GM21619 (cell line): ENCODE results near the gene ZC3H12C.
"Not testable (repeated sequence)": the region's sequence is repeated elsewhere in the genome, so short reads cannot be mapped to it uniquely, and the experiment has no call there.

Source experiments
- ATAC-seq: cut with Tn5 transposase; IDR thresholded peaks from one replicate; pipeline ENCODE4 v1.9.1; 2021; ENCODE audit not compliant: unreplicated experiment

Gene ZC3H12C

GRCh38 chr11:110092515-110093406 is at the start of gene ZC3H12C:
Gene ZC3H12C (plus strand): TSS chr11:110093392. CDS start chr11:110093412, 20 bp downstream.
- peak; percentile 61 for ATAC-seq

GRCh38 chr11:110044226-110044968 is 48.8 kb upstream of the ZC3H12C start:
- no peak for ATAC-seq

GRCh38 chr11:110046775-110047380 is 46.3 kb upstream of the ZC3H12C start:
- ATAC-seq = no peak

GRCh38 chr11:110049501-110050200 is 43.5 kb upstream of the ZC3H12C start:
- no peak for ATAC-seq

DNA sequence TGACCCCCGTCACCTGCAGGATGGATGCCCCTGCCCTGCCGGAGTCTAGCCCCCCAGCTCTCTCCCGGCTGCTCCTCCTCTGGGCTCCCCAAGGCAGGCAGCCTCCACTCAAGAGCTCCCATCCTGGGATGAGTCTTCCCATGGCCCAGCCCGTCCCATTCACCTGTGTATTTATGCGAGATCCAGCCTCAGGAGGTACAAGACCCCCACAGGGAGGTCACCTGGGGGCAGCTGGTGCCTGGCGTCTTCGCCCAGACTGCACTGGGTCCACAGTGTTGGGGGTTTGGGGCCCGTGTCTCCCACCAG is 43.0 kb upstream of the ZC3H12C start:
- no peak for ATAC-seq

DNA sequence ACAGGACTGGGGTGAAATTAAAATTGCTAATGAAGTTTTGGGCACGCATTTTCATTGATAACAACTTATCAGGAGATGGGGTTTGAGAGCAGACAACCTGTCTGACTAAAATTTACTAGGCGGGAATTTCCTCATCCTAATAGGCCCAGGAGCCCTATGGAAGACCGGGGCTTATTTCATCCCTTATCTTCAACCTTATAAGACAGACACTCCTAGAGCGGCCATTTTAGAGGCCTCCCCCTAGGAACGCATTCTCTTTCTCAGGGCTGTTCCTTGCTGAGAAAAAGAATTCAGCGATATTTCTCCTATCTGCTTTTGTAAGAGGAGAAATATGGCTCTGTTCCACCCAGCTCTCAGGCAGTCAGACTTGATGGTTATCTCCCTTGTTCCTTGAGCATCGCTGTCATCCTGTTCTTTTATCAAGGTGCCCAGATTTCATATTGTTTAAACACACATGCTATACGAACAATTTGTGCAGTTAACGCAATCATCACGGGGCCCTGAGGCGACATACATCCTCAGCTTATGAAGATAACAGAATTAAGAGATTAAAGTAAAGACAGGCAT is 39.3 kb upstream of the ZC3H12C start:
- ATAC-seq = no peak

DNA sequence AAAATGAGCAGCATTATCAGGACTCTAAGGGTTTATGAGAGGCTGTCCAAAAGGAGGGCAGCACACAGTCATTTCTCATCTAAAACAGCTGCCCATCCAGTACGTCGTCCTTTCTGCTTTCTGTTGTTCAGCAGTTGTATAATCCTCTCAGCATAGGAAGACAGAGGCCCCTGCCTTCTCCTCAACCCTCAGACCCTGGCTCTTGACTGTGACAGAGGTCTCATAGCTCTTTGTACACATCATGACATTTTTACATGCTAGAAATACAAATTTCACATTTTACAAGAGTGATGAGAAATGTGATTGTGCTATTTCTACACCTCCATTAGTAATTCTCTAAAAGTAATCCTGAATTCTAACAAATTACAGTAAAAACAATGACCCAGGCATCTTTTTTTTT is 36.2 kb upstream of the ZC3H12C start:
- no peak for ATAC-seq

DNA sequence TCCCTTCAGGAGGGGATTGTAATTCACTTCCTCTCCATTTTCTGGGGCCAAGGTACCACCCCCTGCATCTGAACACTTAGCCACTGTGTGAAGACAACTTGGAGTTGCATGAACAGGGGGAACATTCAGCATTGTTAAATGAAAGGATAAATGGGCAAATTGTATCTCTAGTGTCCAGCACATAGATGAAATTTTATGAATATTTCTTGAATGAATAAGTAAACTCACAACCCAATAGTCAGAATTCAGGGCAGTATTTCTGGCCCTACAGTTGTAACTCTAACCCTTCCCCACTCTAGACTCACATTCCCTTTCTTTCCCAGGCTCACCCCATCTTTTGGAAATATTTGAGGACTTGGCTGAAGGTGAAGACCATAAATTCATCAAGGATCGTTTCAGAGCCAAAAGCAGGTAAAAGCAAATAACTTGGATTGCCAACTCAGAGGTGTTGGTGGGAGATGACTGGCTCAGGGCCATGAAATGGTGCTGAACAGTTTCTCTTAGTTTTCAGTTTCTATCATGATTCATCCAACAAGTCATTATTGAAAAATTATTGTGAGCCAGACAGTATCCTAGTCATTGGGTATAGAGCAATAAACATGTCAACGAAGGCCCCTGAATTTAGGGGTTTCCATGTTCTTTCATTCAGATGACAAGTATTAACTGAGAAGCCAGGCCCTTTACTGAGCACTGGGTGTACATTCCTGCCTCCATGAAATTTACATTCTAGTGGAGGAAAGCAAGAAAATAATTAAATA is 33.3 kb upstream of the ZC3H12C start:
- ATAC-seq = no peak

- ATAC-seq = no peak
These were observed 31.9 kb upstream of the ZC3H12C start for GRCh38 chr11:110061296-110061695.

DNA sequence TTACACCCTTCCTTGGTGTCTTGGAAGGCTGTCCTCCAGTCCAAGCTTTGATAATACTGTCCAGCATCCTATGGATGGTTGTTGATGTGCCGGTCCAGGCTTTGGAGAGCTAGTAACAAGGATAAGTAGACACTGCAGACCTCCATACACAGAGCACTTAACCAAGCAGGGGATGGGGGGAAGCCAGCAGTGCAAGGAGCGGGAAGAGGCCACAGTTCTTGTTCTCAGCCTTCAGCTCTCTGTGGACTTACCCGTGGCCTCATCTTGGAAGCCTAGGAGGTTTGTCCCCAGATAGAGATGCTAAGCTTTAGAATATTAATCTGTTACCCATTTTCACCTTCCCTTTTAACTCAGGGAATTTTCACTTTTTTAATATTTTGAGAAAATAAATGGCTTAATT is 30.9 kb upstream of the ZC3H12C start:
- no peak for ATAC-seq

GRCh38 chr11:110065189-110065588 is 28.0 kb upstream of the ZC3H12C start:
- no peak for ATAC-seq

- ATAC-seq = not testable (repeated sequence)
These were observed 25.2 kb upstream of the ZC3H12C start for GRCh38 chr11:110068001-110068400.

GRCh38 chr11:110069158-110069737 is 23.9 kb upstream of the ZC3H12C start:
- peak; percentile 43 for ATAC-seq

GRCh38 chr11:110070176-110070575 is 23.0 kb upstream of the ZC3H12C start:
- no peak for ATAC-seq

GRCh38 chr11:110071197-110071596 is 22.0 kb upstream of the ZC3H12C start:
- peak; percentile 59 for ATAC-seq

DNA sequence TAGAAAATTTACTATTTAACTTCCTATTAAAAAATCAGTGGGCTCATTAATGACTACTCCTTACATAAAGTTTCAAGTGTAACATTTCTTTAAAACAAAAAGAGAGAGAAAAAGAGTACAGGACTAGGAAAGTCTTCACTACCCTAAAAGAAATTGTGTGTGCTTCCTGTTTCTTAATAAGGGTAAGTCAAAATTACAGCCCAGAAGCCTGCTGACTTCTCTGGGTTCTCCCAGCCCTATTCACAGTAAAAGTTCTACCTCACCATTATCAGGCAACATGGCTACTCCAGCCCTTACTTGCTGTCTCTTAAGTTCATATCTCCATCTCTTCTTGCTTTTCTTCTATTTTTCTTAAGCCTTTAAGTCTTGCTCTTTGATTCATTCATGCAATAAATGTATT is 20.3 kb upstream of the ZC3H12C start:
- no peak for ATAC-seq

GRCh38 chr11:110074499-110074898 is 18.7 kb upstream of the ZC3H12C start:
- ATAC-seq = no peak

GRCh38 chr11:110075105-110075846 is 17.9 kb upstream of the ZC3H12C start:
- ATAC-seq = no peak

- ATAC-seq = no peak
These were observed 17.4 kb upstream of the ZC3H12C start for GRCh38 chr11:110075847-110076208.
